HG03060 (cell line): ENCODE results near the gene SPINK4.

Source experiments
- ATAC-seq: cut with Tn5 transposase; IDR thresholded peaks from one replicate; pipeline ENCODE4 v1.9.1; 2021; ENCODE audit warnings: low read depth, moderate number of reproducible peaks; ENCODE audit not compliant: unreplicated experiment

The SPINK4 gene

DNA sequence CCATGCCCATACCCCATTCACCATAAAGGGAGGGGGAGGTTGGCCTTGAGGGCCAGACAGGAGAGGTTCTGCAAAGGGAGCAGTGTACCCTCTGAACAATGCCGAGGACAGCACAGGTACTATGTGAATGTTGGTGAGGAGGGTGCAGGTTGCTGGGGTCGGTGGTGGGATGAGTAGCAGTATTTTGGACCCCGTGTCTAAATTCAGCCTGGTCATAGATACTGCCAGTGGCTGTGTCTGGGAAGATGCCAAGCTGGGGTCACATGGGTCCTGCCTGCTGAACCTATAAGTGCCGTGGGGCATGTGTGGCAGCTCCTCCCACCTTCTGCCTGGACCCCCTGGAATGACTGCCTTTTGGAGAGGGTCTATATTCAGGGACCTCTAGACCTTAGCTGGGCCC lies 11.4 kb upstream of the SPINK4 start:
- ATAC-seq: no peak

- no peak for ATAC-seq
Observed at GRCh38 chr9:33229359-33230114, 10.4 kb upstream of the SPINK4 start.

- no peak for ATAC-seq
Observed at GRCh38 chr9:33230756-33231622, 9.0 kb upstream of the SPINK4 start.

DNA sequence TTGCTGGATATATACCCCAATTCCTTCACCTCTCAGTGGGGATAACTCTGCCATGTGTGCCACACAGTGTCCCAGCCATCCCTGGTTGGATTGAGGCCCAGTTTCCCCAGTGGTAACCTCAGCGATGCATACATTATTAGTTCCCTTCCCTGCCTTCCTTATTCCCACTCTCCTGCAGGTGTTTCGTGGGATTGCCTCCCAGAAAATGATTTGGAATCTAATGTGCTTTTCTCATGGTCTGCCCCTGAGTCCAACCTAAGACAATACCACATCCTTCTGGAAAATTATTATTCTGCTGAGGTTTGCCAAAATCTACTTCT lies 8.4 kb upstream of the SPINK4 start:
- ATAC-seq: no peak

- no peak for ATAC-seq
Observed at GRCh38 chr9:33232815-33233214, 7.2 kb upstream of the SPINK4 start.

DNA sequence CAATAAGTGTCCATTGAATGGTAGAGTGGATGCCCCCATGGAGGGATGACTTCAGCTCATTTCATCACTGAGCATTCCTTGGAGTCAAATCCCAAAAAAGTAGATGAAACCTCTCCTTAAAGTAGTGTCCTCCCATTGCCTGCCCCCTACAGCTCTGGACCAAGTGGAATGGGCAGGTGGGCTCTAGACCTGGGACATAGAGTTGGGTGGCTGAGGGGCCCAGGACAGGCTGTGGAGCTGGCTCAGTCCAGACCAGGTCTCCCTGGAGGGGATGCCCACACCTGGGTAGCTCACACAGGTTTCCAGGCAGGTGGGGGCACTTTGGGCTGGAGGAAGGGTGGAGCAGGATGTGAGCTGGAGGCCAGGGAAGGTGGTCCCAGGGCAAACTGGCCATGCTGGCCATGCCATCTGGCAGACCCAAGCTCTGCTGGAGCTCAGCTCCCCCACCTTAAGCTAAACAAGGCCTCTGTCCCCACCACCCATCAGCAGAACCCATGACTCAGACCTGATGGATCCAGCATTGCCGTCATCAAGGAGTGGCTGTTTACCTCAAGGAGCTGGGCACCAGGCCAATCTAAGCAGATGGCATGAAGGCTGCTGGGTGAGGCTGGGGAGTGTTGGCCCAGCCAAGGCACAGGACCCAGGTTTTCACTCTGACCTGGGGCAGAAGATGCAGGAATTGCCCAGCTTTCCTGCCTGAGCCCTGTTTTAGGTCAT lies 6.2 kb upstream of the SPINK4 start:
- no peak for ATAC-seq

DNA sequence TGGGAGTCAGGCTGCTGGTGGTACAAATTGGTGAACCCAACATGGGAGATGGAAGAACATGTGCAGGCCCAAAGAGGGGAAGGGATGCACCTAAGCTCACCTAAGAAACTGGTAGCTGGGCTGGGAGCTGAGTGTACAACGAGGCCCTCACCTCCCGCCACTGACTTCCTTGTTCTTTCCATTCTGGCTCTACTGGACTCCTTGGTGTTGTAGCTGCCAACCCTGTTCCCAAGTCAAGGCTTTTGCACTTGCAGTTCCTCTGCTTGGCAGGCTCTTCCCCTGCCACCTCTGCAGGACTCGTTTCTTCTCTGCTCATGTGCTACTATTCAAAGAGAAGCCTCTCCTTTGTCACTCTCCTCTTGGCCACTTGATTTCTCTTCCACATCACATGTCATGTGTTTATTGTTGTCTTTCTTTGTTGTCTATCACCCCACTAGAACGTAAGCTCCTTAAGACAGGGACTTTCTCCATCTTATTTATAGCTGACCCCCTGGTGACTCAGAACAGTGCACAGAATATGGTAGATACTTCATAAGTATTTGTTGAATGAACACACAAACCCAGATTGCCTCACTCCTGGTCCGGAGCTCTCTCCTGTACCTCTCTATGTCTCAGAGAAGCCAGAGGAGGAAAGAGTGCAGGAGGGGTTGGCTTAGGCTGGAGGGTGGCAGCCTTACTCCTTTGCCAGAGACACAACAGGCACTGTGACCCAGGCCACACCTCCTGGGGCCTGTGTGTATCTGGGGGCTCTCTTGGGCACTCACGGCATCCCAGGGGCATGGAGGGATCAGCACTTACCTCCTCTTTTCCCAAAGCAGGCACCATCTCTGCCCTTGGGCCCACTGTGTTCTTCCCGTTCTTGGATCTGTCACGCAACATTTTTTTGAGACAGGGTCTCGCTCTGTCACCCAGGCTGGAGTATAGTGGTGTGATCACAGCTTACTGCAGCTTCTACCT lies 5.2 kb upstream of the SPINK4 start:
- ATAC-seq: no peak

GRCh38 chr9:33236571-33236970 lies 3.4 kb upstream of the SPINK4 start:
- ATAC-seq: no peak

DNA sequence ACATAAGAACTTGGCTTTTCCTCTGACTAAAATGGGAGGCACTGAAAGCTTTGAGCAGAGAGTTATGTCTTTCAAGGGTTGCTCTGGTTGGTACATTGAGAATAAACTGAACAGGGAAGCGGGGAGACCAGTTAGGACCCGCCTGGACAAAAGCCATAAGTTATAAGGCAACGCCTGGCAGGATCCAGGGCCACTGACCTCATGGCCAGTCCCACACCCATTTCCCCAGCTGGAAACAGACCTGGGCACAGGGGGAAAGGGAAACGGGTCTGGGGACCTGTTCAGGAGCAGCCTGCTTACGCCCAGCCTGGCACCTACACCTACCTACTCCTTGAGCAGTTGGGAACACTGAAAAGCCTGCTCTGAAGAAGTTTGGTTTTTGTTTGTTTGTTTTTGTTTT lies 1.3 kb downstream of the SPINK4 start:
- no peak for ATAC-seq

DNA sequence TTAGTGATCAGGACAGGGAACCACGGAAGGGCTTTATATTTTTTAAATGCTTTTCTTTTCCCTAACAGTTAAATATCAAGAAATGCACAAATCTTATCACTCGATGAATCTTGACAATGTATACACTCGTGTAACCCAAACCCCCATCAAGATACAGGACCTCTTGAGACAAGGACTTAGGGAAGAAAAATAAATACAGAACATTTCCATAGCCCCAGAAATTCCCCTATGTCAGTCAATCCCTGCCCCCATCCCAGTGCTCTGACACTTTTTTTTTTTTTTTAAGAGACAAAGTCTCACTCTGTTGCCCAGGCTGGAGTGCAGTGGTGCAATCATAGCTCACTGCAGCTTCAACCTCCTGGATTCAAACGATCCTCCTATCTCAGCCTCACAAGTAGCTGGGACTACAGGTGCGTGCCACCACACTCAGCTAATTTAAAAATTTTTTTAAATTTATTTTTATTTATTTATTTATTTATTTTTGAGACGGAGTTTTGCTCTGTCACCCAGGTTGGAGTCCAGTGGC lies 2.7 kb downstream of the SPINK4 start:
- no peak for ATAC-seq

DNA sequence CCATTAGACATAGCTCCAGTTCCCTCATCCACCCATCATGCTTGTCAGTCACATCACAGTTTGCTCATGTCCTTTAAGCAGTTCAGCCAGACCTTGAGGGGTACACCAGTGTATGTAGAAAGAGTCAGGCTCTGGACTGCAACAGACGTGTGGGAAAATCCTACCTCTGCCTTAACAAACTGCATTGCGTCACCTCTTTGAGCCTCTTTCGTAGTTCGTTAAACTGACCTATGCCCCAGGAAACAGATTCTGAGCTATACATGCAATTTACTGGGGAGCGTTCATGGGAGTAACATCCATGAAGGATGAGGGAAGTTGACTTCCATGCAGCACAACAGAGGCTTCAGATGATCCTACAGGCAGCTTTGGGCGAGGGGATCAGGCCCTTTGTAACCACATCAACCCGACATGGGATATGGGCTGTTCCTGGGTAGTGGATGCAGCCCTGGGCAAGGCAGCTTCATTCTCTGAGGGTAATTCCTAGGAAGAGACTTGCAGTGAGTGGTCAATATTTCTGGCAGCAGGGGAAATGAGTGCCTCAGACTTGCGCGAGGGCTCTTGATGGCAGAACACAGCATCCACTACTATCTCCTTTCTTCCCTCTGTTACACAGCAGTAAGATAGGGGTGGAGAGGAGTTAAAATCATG lies 4.3 kb downstream of the SPINK4 start:
- ATAC-seq: no peak

DNA sequence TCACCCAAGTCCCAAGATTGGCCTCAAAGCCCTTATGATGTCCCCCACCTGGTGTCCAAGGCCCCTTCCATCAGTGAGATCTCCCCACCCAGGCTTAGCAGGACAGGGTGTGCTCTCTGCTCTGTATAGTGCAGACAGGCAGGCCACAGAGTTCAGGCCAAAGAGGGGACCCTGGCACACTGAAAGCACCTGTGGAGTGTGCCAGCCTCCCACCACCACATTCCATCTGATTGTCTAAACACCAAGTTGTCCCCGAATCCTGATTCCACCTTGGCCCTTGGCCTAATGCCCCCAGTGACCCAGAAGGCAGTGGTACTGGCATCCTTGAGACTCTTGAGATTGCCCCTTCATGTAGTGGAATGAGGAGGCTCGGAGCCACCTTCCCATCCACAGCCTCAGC lies 5.4 kb downstream of the SPINK4 start:
- no peak for ATAC-seq

DNA sequence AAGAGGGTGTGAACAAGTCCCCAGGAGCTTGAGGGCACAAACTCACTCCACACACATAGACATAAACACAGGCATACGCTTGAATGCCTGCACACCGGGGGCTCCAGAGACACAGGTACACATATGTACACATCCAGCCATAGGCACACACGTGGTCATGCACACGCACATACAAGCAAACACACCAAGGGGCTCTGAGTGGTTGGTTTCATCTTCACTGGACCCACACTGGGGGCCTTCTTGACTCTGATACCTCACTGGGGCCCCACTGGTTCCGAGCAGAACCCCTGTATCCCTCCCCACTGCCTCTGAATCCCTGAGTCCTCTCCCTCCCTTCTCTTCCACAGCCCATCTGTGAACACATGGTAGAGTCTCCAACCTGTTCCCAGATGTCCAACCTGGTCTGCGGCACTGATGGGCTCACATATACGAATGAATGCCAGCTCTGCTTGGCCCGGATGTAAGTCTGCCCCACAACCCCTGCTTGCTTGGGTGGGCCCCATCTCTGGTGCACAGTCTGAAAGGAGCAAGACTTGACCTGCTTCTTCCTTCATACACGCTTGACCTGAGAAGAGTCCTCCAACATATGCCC lies 6.4 kb downstream of the SPINK4 start:
- no peak for ATAC-seq

DNA sequence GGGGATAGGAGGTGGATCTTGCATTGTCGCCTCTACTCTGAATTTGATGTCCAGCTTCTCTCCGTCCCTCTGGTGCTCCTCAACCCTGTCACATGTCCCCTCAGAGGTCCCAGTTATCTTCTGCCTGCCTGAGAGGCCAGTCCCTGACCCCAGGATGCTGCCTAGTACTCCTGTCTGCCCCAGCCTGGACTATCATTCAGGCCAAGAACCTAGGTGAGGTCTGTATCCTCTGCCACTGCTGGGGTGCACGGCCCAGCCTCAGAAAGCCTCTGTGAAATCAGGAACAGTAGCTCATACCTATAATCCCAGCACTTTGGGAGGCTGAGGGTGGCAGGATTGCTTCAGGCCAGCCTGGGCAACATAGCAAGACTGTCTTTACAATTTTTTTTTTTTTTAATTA lies 8.6 kb downstream of the SPINK4 start:
- ATAC-seq: no peak

- peak; percentile 33 for ATAC-seq
Observed at GRCh38 chr9:33249087-33249658, 9.2 kb downstream of the SPINK4 start.

DNA sequence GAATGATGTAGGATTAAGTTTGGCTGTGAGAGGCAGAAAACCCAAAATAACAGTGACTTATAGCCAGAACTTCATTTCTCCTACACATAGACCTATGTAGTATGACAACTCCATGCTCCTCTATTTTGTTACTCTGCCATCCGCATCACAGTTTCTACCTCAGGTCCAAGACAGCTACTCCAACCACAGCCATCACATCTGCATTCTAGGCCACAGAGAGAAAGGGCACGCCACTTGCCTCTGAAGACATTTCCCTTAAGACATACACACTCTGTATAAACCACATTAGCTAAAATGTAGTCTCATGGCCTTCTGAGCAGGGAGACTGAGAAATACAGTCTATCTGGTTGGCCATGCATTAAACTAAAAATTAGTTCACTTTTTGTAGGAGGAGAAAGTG lies 10.0 kb downstream of the SPINK4 start:
- ATAC-seq: no peak

GRCh38 chr9:33250458-33250995 lies 10.6 kb downstream of the SPINK4 start:
- ATAC-seq: no peak

- no peak for ATAC-seq
Observed at GRCh38 chr9:33254211-33254610, 14.2 kb downstream of the SPINK4 start.

DNA sequence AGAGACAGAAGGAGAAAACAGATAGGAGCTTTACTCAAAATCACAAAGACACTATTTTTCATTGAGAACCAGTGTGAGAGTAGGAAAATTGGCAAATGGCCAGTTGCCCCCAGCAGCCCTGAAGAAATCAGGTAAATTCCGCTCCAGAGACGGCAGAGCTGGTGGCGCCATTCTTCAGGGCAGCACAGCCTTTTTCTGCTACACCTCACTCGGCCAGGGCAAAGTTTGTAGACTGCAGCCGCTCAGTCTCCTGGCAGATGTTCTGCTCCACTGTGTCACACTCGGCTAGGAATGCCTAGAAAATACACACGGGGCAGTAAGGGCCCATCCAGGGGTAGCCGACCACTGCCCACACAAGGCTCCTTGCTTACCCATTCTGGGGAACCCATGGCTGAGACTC lies 15.0 kb downstream of the SPINK4 start:
- no peak for ATAC-seq
